CD4-positive, alpha-beta memory T cell (primary cell): ENCODE results near the gene SPDEF. TPM values are rescaled to one million over a fixed set of nuclear protein-coding genes. Genes with fewer than 3 reads are reported as not detected.

Experiments
- CTCF ChIA-PET: fragments of 350-600 bp; sonication (Branson Sonifier 250); formaldehyde crosslinking; loops from one replicate; lab custom pipeline; 2021; ENCODE audit warnings: inconsistent platforms; ENCODE audit not compliant: partially characterized antibody; lab: Charles Lee
- POLR2A ChIA-PET: fragments of 350-600 bp; sonication (Branson Sonifier 250); formaldehyde crosslinking; loops from one replicate; lab custom pipeline; 2021; ENCODE audit not compliant: partially characterized antibody; lab: Charles Lee
- DNase-seq, 5 donors: peaks; one replicate each; pipeline versions ENCODE4 v3.0.0 to v3.0.0-alpha.2; 2020 to 2022; ENCODE audit warnings: mixed read lengths in 1 of 5
- H3K27ac ChIP-seq: one replicate; pipeline ENCODE4 v1.7.0; 2013; ENCODE audit warnings: low read depth, low read length
- H3K27me3 ChIP-seq: 2 replicates; pipeline ENCODE4 v1.7.0; 2013; ENCODE audit warnings: mild to moderate bottlenecking, low read length, moderate library complexity; ENCODE audit not compliant: insufficient read depth
- H3K36me3 ChIP-seq: 2 replicates; pipeline ENCODE4 v1.7.0; 2013; ENCODE audit warnings: mild to moderate bottlenecking, low read length, moderate library complexity; ENCODE audit not compliant: insufficient read depth
- H3K4me1 ChIP-seq: 2 replicates; pipeline ENCODE4 v1.7.0; 2013; ENCODE audit warnings: mild to moderate bottlenecking, low read length, moderate library complexity; ENCODE audit not compliant: insufficient read depth
- H3K4me3 ChIP-seq, 2 donors: one replicate each; pipeline ENCODE4 v1.7.0; 2013; ENCODE audit warnings: low read length in 2 of 2, mild to moderate bottlenecking in 1 of 2
- H3K9me3 ChIP-seq, 2 donors: one replicate each; pipeline ENCODE4 v1.7.0; 2013; ENCODE audit warnings: low read length in 2 of 2, control low read depth in 1 of 2; ENCODE audit not compliant: control insufficient read depth in 1 of 2
- H3K27ac Mint-ChIP-seq, 7 donors: one replicate each; pipeline ENCODE4 v1.8.0; 2020 to 2021; ENCODE audit warnings: mixed read lengths in 7 of 7, mild to moderate bottlenecking in 6 of 7, inconsistent platforms in 3 of 7, moderate library complexity in 3 of 7
- H3K27me3 Mint-ChIP-seq, 2 donors: one replicate each; pipeline ENCODE4 v1.8.0; 2020 to 2021; ENCODE audit warnings: mixed read lengths in 2 of 2
- H3K36me3 Mint-ChIP-seq, 2 donors: one replicate each; pipeline ENCODE4 v1.8.0; 2020 to 2021; ENCODE audit warnings: mixed read lengths in 2 of 2, inconsistent platforms in 1 of 2, mild to moderate bottlenecking in 1 of 2
- H3K4me1 Mint-ChIP-seq, 4 donors: one replicate each; pipeline ENCODE4 v1.8.0; 2020 to 2021; ENCODE audit warnings: mixed read lengths in 4 of 4, mild to moderate bottlenecking in 1 of 4
- H3K4me3 Mint-ChIP-seq, 8 donors: one replicate each; pipeline ENCODE4 v1.8.0; 2020 to 2021; ENCODE audit warnings: mixed read lengths in 8 of 8, mild to moderate bottlenecking in 7 of 8, moderate library complexity in 6 of 8, inconsistent platforms in 3 of 8
- H3K9me3 Mint-ChIP-seq, 8 donors: one replicate each; pipeline ENCODE4 v1.8.0; 2020 to 2021; ENCODE audit warnings: mixed read lengths in 8 of 8, mild to moderate bottlenecking in 5 of 8, inconsistent platforms in 3 of 8, moderate library complexity in 1 of 8
- intact Hi-C: fragments of 100-400 bp; cut with micrococcal nuclease; formaldehyde crosslinking; loops from one replicate; pipeline ENCODE4 v1.15.1; 2023
- polyA plus RNA-seq, 2 donors: library from polyadenylated mRNA; unstranded; fragments of 300-500 nt; fragmentation: Illumina TruSeq; gene quantifications; one replicate each; pipeline ENCODE4 v1.2.3, GENCODE V29; 2021
- total RNA-seq, 2 experiments: library from RNA; stranded (reverse); gene quantifications; one replicate each; pipeline ENCODE4 v1.2.3, GENCODE V29; 2021

The SPDEF gene
- total and polyA plus RNA-seq, 4 experiments from 2014 or later, result not detected

DNA sequence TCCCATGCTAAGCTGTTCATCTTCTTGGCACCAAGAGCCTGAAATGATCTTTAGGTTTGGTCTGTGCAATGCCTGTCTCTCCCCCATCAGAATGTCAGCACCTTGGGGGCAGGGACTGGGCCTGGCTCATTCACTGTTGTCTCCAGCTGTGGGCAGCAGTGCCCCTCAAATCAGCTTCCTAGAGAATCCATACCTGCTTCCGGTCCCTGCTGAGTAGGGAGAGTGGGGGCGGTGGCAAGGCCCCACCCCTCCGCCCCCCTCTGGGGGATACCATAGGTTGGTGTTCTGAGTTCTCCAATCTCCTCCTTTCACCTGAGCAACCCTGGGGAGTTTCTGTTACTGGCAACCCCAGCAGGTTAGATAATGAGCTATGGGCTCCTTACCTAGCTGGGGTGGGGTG, 19.2 kb upstream of the SPDEF start:
- Mint-ChIP-seq H3K27me3 (peaks cover 0 to 5% of the 10 kb centered on the region in 2 donors), H3K4me3 (no peak overlapping the region), H3K27ac (peak overlapping the region in 2 of 7 donors; percentile 37 to 51), H3K9me3 (peaks cover 0 to 1% (median 0%) of the 10 kb centered on the region in 8 donors), H3K4me1 (peaks cover 0 to 7% (median 4%) of the 10 kb centered on the region in 4 donors), H3K36me3 (no peaks in the 10 kb centered on the region)
- DNase-seq, result no peak
- ChIA-PET POLR2A (no interaction called here), CTCF (no interaction called here)
- intact Hi-C loops, result no loop called here
- no peak overlapping the region for H3K4me3 ChIP-seq
- no peaks in the 10 kb centered on the region for H3K27me3 ChIP-seq
- no peaks in the 10 kb centered on the region for H3K4me1 ChIP-seq
- no peak overlapping the region for H3K27ac ChIP-seq
- no peaks in the 10 kb centered on the region for H3K9me3 ChIP-seq
- H3K36me3 ChIP-seq, result no peaks in the 10 kb centered on the region

DNA sequence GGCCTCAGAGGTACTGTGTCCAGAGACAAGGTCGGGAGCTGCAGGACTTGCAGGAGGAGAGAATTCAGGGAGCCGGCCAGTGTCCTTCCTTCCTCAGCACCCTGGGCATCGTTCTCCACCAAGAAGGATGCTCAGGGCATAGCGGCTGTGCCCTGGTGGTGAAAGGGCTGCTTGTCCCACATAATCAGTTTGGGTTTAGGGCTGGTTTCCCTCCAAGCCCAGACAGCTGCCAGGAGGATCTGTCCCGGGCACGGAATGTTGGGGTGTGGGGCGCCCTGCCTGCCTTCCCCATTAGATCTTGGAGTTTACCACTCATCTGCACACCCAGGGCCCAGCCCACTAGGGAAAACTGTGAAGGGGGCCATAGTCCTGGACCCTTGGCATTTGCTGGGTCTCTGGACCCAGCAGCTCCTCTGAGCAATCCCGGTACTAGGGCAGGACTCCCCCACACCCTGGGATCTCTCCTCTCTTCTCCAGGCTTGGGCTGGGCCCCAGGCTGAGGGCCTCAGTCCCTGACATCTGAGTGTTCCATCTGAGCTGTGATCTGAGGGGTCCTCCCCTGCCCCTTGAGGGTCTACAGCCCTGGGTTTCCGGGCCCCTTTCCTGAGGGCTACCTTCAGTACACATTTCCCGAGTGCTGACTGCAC, 18.6 kb upstream of the SPDEF start:
- Mint-ChIP-seq H3K9me3 (peaks cover 0 to 1% (median 0%) of the 10 kb centered on the region in 8 donors), H3K27me3 (peaks cover 0 to 5% of the 10 kb centered on the region in 2 donors), H3K4me3 (no peak overlapping the region), H3K36me3 (no peaks in the 10 kb centered on the region), H3K4me1 (peaks cover 0 to 7% (median 4%) of the 10 kb centered on the region in 4 donors), H3K27ac (peak overlapping the region in 2 of 7 donors; percentile 16 to 62)
- Histone ChIP-seq H3K27me3 (no peaks in the 10 kb centered on the region), H3K4me1 (no peaks in the 10 kb centered on the region), H3K9me3 (no peaks in the 10 kb centered on the region), H3K27ac (no peak overlapping the region), H3K36me3 (no peaks in the 10 kb centered on the region), H3K4me3 (no peak overlapping the region)
- POLR2A ChIA-PET, result no interaction called here
- no peak for DNase-seq
- CTCF ChIA-PET, result no interaction called here
- intact Hi-C loops, result no loop called here

DNA sequence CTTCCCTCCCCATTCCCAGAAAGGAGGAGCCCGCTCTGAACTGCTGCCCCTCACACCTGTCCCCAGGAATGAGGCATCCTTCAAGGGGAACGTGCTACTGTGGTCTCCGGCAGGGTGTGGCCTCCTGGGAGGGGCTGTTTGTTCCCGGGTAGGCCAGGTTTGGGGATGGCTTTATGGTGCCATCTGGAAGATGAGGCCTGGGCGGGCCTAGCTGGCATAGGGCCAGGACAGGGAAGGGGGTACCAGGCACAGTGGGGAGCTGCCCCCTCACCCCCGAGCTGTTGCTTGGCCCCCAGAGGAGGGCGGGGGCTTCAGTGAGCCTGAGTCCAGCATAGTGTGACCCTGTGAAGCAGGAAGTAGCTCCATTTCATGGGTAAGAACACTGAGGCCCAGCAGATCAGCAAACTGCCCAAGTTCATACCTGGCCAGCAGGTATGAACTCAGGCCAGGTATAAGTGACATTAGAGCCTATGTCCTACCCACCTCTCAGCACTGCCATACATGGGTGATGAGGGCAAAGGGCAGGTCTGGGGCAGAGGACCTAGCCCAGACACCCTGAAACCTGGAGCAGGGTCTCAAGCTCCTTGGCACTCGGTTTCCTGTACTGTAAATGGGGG, 17.5 kb upstream of the SPDEF start:
- no peak overlapping the region for H3K4me3 Mint-ChIP-seq
- H3K27me3 Mint-ChIP-seq, result peaks cover 0 to 5% of the 10 kb centered on the region in 2 donors
- Histone ChIP-seq H3K27me3 (no peaks in the 10 kb centered on the region), H3K9me3 (no peaks in the 10 kb centered on the region), H3K27ac (no peak overlapping the region), H3K36me3 (no peaks in the 10 kb centered on the region), H3K4me3 (no peak overlapping the region), H3K4me1 (no peaks in the 10 kb centered on the region)
- H3K9me3 Mint-ChIP-seq, result peaks cover 0 to 1% (median 0%) of the 10 kb centered on the region in 8 donors
- H3K27ac Mint-ChIP-seq, result peak overlapping the region in 2 of 7 donors; percentile 41 to 50
- POLR2A ChIA-PET, result no interaction called here
- intact Hi-C loops, result no loop called here
- H3K36me3 Mint-ChIP-seq, result no peaks in the 10 kb centered on the region
- peaks cover 0 to 7% (median 4%) of the 10 kb centered on the region in 4 donors for H3K4me1 Mint-ChIP-seq
- CTCF ChIA-PET, result no interaction called here
- DNase-seq, result no peak

DNA sequence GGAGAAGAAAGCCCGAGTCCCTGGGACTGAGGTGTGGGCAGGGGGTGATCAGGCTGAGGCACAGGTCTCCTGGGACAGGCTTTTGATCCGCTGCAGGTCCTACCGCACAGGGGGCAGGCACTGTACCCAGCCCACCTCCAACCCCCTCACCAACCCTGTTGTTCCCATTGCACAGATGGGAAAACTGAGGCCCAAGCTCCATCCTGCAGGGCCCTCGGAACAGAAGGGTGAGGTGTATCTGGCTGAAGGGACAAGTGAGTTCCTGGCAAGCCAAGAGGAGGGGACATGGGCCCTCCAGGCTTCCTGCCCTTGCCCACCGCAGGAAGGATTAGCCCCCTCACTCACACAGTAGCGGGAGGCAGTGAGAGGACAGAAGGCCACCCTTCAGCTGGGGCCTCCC, 16.5 kb upstream of the SPDEF start:
- Mint-ChIP-seq H3K4me3 (no peak overlapping the region), H3K4me1 (peaks cover 0 to 7% (median 4%) of the 10 kb centered on the region in 4 donors), H3K27ac (peak overlapping the region in 1 of 7 donors; percentile 13), H3K9me3 (peaks cover 0 to 1% (median 0%) of the 10 kb centered on the region in 8 donors), H3K36me3 (no peaks in the 10 kb centered on the region), H3K27me3 (peaks cover 5% of the 10 kb centered on the region in 2 donors)
- no peak overlapping the region for H3K27ac ChIP-seq
- no peak for DNase-seq
- ChIA-PET CTCF (no interaction called here), POLR2A (no interaction called here)
- H3K4me1 ChIP-seq, result no peaks in the 10 kb centered on the region
- no peak overlapping the region for H3K4me3 ChIP-seq
- no peaks in the 10 kb centered on the region for H3K9me3 ChIP-seq
- intact Hi-C loops, result no loop called here
- H3K27me3 ChIP-seq, result no peaks in the 10 kb centered on the region
- no peaks in the 10 kb centered on the region for H3K36me3 ChIP-seq

DNA sequence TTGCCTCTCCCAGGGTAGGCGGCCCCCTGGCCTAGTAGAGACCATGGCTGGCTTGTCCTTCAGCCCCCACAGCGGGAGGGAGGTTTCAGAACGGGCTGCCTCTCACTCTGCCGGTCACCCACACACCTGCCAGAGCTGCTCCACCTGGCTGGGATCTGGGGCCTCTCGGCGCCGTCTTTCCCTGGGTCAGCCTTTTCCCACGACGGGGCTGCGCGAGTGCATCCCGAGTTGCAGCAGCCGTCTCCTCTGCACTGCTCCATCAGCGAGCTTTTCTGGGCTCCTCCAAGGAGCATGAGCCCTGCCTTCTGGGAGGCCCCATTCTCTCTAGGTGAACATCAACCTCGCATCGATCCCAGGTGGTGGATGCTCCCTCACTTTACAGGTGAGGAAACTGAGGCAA, 15.9 kb upstream of the SPDEF start:
- CTCF ChIA-PET, result no interaction called here
- H3K9me3 Mint-ChIP-seq, result peaks cover 0 to 1% (median 0%) of the 10 kb centered on the region in 8 donors
- POLR2A ChIA-PET, result interaction anchor here (0.6 kb wide), 1 partner anchor 344 kb away, joined by 3 read pairs; no protein-coding TSS in a partner anchor
- DNase-seq, result no peak
- H3K27ac Mint-ChIP-seq, result no peak overlapping the region
- Histone ChIP-seq H3K9me3 (no peaks in the 10 kb centered on the region), H3K27ac (no peak overlapping the region), H3K4me1 (no peaks in the 10 kb centered on the region), H3K27me3 (no peaks in the 10 kb centered on the region), H3K4me3 (no peak overlapping the region), H3K36me3 (no peaks in the 10 kb centered on the region)
- H3K36me3 Mint-ChIP-seq, result no peaks in the 10 kb centered on the region
- peaks cover 5 to 9% of the 10 kb centered on the region in 2 donors for H3K27me3 Mint-ChIP-seq
- no peak overlapping the region for H3K4me3 Mint-ChIP-seq
- peaks cover 0 to 7% (median 4%) of the 10 kb centered on the region in 4 donors for H3K4me1 Mint-ChIP-seq
- intact Hi-C loops, result no loop called here

DNA sequence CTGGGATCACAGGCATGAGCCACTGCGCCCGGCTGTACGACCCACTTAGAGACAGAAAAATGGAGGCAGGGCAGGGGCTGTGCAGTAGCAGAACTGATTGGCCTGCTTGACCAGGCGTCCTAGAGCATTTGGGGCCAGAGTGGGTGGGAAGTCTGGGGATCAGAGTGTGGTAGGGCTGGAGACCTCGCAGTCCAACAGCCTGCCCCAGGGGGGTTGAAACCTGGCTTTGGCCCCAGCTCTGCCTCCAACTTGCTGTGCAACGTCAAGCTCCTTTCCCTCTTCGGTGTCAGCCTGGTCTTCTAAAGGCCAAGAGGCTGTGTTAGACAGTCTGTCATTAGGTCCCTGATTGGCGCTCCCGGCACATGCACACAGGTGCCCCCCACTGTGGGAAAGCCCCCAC, 15.3 kb upstream of the SPDEF start:
- no peaks in the 10 kb centered on the region for H3K36me3 ChIP-seq
- no peak for DNase-seq
- H3K4me1 ChIP-seq, result no peaks in the 10 kb centered on the region
- H3K27me3 Mint-ChIP-seq, result peaks cover 5 to 9% of the 10 kb centered on the region in 2 donors
- intact Hi-C loops, result no loop called here
- peaks cover 0 to 4% (median 3%) of the 10 kb centered on the region in 4 donors for H3K4me1 Mint-ChIP-seq
- no peaks in the 10 kb centered on the region for H3K9me3 ChIP-seq
- H3K27ac Mint-ChIP-seq, result peak overlapping the region in 1 of 7 donors; percentile 19
- H3K4me3 ChIP-seq, result no peak overlapping the region
- ChIA-PET POLR2A (interaction anchor here (0.6 kb wide), 1 partner anchor 343 kb away, joined by 3 read pairs; no protein-coding TSS in a partner anchor), CTCF (interaction anchor here (1.1 kb wide), 1 partner anchor 111 kb away, joined by 3 read pairs; no protein-coding TSS in a partner anchor)
- H3K4me3 Mint-ChIP-seq, result no peak overlapping the region
- H3K27ac ChIP-seq, result no peak overlapping the region
- no peaks in the 10 kb centered on the region for H3K36me3 Mint-ChIP-seq
- no peaks in the 10 kb centered on the region for H3K27me3 ChIP-seq
- H3K9me3 Mint-ChIP-seq, result peaks cover 0 to 1% (median 0%) of the 10 kb centered on the region in 8 donors

DNA sequence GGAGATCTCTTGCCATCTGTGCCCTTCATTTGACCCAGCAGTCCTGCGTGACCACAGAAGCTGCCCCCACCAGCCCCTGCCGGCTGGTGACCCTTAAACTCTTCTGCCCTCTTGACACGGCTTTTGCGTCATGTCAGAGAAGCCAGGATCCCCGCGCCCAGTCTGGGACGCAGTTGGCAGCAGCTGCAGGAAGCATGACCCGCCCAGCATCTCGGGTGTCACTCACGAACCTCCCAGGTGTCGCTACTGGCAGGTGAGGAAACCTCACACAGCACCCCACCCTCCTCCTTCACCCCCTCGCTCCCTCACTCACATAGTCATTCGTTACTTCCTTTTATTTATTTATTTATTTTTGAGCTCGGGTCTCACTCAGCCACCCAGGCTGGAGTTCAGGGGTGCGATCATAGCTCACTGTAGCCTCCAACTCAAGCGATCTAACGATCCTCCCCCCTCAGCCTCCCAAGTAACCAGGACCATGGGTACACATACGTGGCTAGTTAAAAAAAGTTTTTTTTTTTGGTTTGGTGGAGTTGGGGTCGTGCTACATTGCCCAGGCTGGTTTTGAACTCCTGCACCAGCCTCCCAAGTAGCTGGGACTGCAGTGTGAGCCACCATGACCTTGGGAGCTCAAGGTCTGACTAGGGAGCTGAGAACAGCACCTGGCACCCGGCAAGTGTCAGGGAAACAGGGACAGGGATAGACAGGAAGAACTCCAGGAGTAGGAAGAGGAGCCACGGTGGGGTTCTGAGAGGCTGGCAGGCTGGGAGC, 14.1 kb upstream of the SPDEF start:
- POLR2A ChIA-PET, result no interaction called here
- H3K27me3 Mint-ChIP-seq, result peaks cover 5 to 10% of the 10 kb centered on the region in 2 donors
- no peak overlapping the region for H3K4me3 ChIP-seq
- CTCF ChIA-PET, result interaction anchor here (1.0 to 1.1 kb wide), 2 partner anchors 110 to 374 kb away, joined by 3 read pairs; no protein-coding TSS in a partner anchor
- H3K27ac Mint-ChIP-seq, result peak overlapping the region in 2 of 7 donors; percentile 51 to 62
- no peaks in the 10 kb centered on the region for H3K36me3 Mint-ChIP-seq
- no peak for DNase-seq
- no peaks in the 10 kb centered on the region for H3K27me3 ChIP-seq
- no peaks in the 10 kb centered on the region for H3K36me3 ChIP-seq
- intact Hi-C loops, result no loop called here
- H3K4me3 Mint-ChIP-seq, result no peak overlapping the region
- H3K27ac ChIP-seq, result no peak overlapping the region
- no peaks in the 10 kb centered on the region for H3K4me1 Mint-ChIP-seq
- no peaks in the 10 kb centered on the region for H3K4me1 ChIP-seq
- no peaks in the 10 kb centered on the region for H3K9me3 ChIP-seq
- H3K9me3 Mint-ChIP-seq, result peaks cover 0 to 1% (median 0%) of the 10 kb centered on the region in 8 donors
